ENCODE measurements around the gene FCN1.

The FCN1 gene

DNA sequence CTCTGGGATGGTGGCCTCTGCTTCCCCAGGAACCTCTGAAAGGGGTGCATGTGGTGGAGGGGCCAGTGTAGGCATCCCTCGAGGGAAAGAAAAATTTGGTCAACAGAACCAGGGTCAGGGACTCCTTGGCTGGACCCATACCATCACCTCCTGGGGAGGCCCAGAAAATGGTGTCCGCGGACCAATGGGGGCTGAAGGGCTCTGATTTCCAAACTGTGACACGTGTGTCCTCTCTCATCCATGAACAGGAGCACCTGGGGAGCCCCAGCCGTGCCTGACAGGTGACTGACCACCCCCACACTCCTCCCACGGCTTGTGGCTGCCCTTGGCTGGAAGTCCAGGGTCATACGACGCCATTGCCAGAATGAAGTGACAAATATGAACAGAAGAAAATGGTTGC lies 33.2 kb downstream of the FCN1 start:
- TF ChIP-seq, protein P1, sequence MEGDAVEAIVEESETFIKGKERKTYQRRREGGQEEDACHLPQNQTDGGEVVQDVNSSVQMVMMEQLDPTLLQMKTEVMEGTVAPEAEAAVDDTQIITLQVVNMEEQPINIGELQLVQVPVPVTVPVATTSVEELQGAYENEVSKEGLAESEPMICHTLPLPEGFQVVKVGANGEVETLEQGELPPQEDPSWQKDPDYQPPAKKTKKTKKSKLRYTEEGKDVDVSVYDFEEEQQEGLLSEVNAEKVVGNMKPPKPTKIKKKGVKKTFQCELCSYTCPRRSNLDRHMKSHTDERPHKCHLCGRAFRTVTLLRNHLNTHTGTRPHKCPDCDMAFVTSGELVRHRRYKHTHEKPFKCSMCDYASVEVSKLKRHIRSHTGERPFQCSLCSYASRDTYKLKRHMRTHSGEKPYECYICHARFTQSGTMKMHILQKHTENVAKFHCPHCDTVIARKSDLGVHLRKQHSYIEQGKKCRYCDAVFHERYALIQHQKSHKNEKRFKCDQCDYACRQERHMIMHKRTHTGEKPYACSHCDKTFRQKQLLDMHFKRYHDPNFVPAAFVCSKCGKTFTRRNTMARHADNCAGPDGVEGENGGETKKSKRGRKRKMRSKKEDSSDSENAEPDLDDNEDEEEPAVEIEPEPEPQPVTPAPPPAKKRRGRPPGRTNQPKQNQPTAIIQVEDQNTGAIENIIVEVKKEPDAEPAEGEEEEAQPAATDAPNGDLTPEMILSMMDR (IDR thresholded peaks at IDR 0.05; ENCODE audit: low read depth, low read length, missing control alignments) = no peak
- H3K4me3 ChIP-seq (ENCODE audit: low read depth, low read length) = no peak overlapping the region
- DNase-seq (ENCODE audit: low read depth) = no peak

DNA sequence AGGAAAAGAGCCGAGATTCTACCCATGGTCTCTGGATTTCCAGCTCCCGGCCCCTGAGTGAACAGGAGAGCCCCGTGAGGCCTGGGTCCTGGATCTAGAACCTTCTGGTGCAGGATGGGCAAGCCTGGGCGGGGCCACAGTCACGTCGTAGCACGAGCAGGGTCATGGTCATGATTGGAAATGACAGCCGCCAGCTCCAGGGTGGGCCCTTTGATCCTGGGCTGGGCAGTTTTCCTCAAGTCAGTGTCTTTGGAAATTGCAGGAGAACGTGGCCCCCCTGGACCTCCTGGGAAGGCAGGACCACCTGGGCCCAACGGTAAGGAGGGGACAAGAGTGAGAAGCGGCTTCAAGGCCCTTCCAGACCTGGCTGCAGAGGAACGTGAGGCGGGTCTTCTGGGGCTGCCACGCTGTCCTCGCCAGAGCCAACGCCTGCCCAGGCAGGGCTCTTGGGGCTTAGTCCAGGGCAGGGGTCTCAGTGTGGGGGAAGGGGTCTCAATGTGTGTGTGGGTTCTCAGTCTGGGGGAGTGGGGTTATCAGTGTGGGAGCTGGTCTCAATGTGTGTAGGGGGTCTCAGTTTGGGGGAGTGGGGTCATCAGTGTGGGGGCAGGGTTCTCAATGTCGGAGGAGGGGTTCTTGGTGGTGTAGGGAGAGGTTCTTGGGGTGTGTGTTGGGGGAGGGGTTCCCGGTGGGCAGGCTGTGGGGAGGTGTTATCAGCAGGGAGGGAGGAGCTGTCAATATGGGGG lies 34.5 kb downstream of the FCN1 start:
- DNase-seq (ENCODE audit: low read depth) = no peak
- TF ChIP-seq, protein P1 (IDR thresholded peaks at IDR 0.05; ENCODE audit: low read depth, low read length, missing control alignments) = no peak

DNA sequence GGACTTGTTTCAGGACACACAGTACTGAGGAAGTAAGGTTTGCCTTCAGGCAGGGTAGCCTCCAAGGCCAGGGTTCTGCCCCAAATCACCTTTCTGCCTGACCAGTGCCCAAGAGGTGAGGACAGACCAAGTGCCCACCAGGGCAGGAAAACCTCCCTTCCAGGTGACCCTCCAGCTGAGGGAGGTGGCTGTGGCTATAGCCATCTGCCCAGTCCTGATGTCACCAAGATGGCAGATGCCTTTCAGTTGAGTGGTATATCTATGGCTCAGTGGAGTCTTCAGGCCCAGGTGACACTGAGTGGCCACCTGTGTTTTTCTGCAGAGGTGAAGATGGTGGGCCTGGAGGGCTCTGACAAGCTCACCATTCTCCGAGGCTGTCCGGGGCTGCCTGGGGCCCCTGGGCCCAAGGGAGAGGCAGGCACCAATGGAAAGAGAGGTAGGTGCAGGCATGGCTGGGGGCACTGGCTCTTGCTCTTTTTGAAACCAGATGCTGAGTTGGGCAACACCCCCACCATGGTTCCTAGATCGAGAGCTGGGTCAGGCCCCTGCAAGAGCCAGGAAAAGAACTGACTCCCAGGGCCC lies 35.4 kb downstream of the FCN1 start:
- DNase-seq (ENCODE audit: low read depth) = no peak
- TF ChIP-seq, protein P1 (IDR thresholded peaks at IDR 0.05; ENCODE audit: low read depth, low read length, missing control alignments) = no peak
- H3K4me3 ChIP-seq (ENCODE audit: low read depth, low read length) = no peak overlapping the region

More for the DNA sequence above, 34.5 kb downstream of the FCN1 start:
- H3K4me3 ChIP-seq (ENCODE audit: low read depth, low read length) = no peak overlapping the region

GRCh38 chr9:134881313-134881670 lies 36.4 kb downstream of the FCN1 start:
- TF ChIP-seq, protein P1 (IDR thresholded peaks at IDR 0.05; ENCODE audit: low read depth, low read length, missing control alignments) = no peak
- no peak overlapping the region for H3K4me3 ChIP-seq (ENCODE audit: low read depth, low read length)
- DNase-seq (ENCODE audit: low read depth) = no peak

DNA sequence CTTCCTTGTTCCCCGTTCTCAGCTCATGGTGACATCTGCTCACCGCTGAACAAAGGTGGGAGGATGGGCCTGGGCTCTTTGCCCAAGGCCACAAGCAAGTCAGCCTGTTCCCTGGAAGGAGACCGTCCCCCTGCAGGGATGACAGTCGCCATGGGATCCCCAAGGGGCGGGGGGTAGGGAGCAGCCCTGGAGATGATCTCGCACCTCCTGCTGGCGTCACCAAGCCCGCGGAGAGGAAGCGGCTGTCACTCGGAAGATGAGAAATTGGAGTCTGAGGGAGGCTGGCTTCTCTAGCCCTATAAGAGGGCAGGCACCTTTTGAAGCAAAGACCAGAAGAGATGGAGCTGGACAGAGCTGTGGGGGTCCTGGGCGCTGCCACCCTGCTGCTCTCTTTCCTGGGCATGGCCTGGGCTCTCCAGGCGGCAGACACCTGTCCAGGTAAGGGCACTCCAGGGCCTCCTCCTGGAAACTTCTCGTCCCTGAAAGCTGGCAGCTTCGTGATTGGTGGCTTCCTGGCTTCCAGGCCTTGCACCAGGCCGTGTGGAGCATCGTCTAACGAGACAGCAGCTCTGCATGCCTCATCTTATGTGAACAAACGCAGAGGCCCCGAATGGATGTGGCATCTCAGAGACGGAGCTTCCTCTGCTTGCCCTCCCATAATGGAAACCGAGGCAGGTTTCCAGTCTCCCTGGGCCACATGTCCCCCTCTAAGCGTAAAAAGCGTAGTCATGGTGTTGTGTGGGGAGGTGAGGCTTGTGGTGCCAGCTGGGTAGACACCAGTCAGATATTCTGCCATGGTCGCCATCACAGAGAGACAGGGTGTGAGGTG lies 37.0 kb downstream of the FCN1 start, which contains the start of gene FCN2:
TSS of gene FCN2 (plus strand) at position 327 of the 829 bp plus-strand sequence. CDS start at position 339, 12 bp downstream.
- DNase-seq (ENCODE audit: low read depth) = no peak
- H3K4me3 ChIP-seq (ENCODE audit: low read depth, low read length) = no peak within 1 kb of the TSS
- TF ChIP-seq, protein P1 (IDR thresholded peaks at IDR 0.05; ENCODE audit: low read depth, low read length, missing control alignments) = no peak

- DNase-seq (ENCODE audit: low read depth) = no peak
- TF ChIP-seq, protein P1 (IDR thresholded peaks at IDR 0.05; ENCODE audit: low read depth, low read length, missing control alignments) = no peak
- no peak overlapping the region for H3K4me3 ChIP-seq (ENCODE audit: low read depth, low read length)
Measured at GRCh38 chr9:134879664-134880483, 37.8 kb downstream of the FCN1 start.

All from GM12864 (cell line).